ENCODE results near the gene SCP2D1. TPM values are rescaled to one million over a fixed set of nuclear protein-coding genes. Genes with fewer than 3 reads are reported as not detected.
"Not testable (repeated sequence)": the region's sequence is repeated elsewhere in the genome, so short reads cannot be mapped to it uniquely, and the experiment has no call there.

Gene SCP2D1
- total RNA-seq, 1 donor: not detected

- H3K4me3 ChIP-seq (ENCODE audit: low read depth, low read length): no peak overlapping the region
- TF ChIP-seq CTCF (IDR thresholded peaks at IDR 0.05; ENCODE audit: insufficient read depth, low read length): no peak
- no peak for DNase-seq (ENCODE audit: low read depth)
Observed at GRCh38 chr20:18780385-18781130, 33.0 kb upstream of the SCP2D1 start.

GRCh38 chr20:18781509-18781908 lies 32.1 kb upstream of the SCP2D1 start:
- TF ChIP-seq CTCF (IDR thresholded peaks at IDR 0.05; ENCODE audit: insufficient read depth, low read length): no peak
- H3K4me3 ChIP-seq (ENCODE audit: low read depth, low read length): no peak overlapping the region
- no peak for DNase-seq (ENCODE audit: low read depth)

- no peak overlapping the region for H3K4me3 ChIP-seq (ENCODE audit: low read depth, low read length)
- DNase-seq (ENCODE audit: low read depth): no peak
- TF ChIP-seq CTCF (IDR thresholded peaks at IDR 0.05; ENCODE audit: insufficient read depth, low read length): no peak
Observed at GRCh38 chr20:18783385-18783959, 30.1 kb upstream of the SCP2D1 start.

GRCh38 chr20:18787046-18787445 lies 26.5 kb upstream of the SCP2D1 start:
- not testable (repeated sequence) for DNase-seq (ENCODE audit: low read depth)

GRCh38 chr20:18788021-18788420 lies 25.6 kb upstream of the SCP2D1 start:
- no peak for TF ChIP-seq CTCF (IDR thresholded peaks at IDR 0.05; ENCODE audit: insufficient read depth, low read length)
- no peak for DNase-seq (ENCODE audit: low read depth)
- H3K4me3 ChIP-seq (ENCODE audit: low read depth, low read length): no peak overlapping the region

More at GRCh38 chr20:18787046-18787445, 26.5 kb upstream of the SCP2D1 start:
- H3K4me3 ChIP-seq (ENCODE audit: low read depth, low read length): not testable (repeated sequence)

- no peak overlapping the region for H3K4me3 ChIP-seq (ENCODE audit: low read depth, low read length)
- no peak for TF ChIP-seq CTCF (IDR thresholded peaks at IDR 0.05; ENCODE audit: insufficient read depth, low read length)
- DNase-seq (ENCODE audit: low read depth): no peak
Observed at GRCh38 chr20:18790787-18791186, 22.8 kb upstream of the SCP2D1 start.

GRCh38 chr20:18793625-18794427 lies 19.8 kb upstream of the SCP2D1 start:
- no peak for TF ChIP-seq CTCF (IDR thresholded peaks at IDR 0.05; ENCODE audit: insufficient read depth, low read length)
- H3K4me3 ChIP-seq (ENCODE audit: low read depth, low read length): peak overlapping the region; percentile 85
- DNase-seq (ENCODE audit: low read depth): peak; percentile 90
